DMS 273 treated with DMSO at 0.1 percent for 48 hours (cell line): ENCODE data around the gene MSI2.
A peak's percentile ranks its signal among the peaks of the same experiment; 100 is the strongest.
"Not testable (repeated sequence)": the region's sequence is repeated elsewhere in the genome, so short reads cannot be mapped to it uniquely, and the experiment has no call there.

ENCODE experiments used
- DNase-seq: peaks from one replicate; lab custom pipeline; 2025; lab: John Stamatoyannopoulos, UW

MSI2 gene

DNA sequence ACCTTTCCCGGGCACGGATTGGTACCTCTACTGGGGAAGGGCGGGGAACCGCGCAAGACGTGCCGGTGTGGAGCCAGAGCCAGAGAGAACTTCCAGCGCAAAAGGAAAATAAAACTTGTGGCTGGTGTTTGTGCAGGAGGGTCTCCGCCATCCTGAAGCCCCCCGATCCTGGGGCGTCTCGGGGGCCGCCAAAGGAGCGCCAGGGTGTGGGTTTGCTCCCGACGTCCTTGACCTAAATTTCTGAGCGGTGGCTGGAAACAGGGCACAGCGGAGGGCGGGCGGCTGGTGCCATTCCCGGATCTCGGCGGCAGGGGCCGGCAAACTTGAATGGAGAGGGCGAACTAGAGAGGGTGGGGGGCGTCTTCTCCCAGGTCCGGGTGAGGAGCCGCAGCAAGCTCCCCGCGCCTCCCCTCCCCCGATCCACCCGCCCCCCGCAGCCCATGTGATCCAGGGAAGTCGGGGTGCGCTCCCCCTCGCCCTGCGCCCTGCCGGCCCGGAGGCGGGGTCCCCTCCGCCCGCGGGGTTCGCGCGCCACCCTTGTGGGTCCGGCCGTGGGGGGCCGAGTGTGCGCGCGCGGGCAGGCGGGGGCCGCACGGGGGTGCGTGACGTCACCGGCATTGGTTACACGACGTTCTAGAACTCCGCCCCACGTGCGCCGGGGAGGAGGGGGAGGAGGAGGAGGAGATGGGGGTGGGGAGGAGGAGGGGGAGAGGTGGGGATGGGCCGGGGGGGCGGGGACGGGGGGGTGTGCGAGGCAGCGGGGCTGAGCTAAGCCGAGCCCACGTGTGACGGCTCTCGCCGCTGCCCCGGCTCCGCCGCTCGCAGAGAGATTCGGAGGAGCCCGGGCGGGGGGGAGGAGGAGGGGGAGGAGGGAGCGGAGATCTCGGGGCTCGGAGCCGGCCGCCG is at the start of gene MSI2:
MSI2 (plus strand) TSS at position 748 of the 906 bp plus-strand sequence. CDS start 220 bp downstream, outside the sequence.
- DNase-seq: peak; percentile 42

- DNase-seq: no peak
These were observed 49.4 kb upstream of the MSI2 start for GRCh38 chr17:57206928-57207327.

- DNase-seq: no peak
These were observed 48.9 kb upstream of the MSI2 start for GRCh38 chr17:57207396-57207795.

GRCh38 chr17:57210224-57210553 is 46.1 kb upstream of the MSI2 start:
- no peak for DNase-seq

DNA sequence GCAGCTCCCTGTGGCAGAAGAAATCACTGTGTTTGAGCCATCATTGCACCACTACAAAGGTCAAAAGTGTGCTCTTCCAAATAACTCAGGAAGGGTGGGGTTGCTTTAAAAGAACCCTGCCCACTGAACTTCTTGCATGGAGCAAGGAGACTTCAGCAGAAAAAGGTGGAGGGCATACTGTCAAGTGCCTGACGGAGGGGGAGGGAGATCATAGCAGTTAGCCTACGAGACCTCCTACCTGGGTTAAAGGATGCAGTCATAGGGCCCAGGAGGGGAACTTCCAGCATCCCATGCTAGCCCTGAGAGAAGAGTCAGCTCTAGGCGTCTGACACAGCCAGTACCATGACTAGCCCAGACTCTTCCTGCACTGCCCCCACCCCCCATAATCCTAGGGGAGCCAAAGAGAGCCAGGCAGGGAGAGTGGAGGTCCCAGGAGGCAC is 45.3 kb upstream of the MSI2 start:
- DNase-seq: no peak

DNA sequence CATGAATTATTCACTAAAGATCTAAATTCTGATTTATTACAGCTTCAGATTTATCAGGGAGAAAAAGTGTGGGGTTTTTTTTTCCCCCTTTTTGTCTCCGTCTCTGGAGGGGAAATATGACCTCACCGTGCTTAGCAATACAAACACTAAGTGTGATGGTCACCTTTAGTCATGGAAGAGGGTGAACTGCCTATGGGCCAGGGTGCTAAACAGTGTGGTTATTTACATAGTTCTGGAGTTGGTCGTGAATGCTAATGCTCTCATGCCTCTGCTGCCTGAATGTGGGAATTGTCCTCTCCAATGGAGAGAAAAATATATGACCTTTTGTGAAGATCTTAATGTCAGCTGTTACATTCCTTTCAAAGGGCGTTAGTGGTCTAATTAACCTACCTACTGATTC is 44.8 kb upstream of the MSI2 start:
- no peak for DNase-seq

GRCh38 chr17:57213180-57213825 is 43.0 kb upstream of the MSI2 start:
- no peak for DNase-seq

DNA sequence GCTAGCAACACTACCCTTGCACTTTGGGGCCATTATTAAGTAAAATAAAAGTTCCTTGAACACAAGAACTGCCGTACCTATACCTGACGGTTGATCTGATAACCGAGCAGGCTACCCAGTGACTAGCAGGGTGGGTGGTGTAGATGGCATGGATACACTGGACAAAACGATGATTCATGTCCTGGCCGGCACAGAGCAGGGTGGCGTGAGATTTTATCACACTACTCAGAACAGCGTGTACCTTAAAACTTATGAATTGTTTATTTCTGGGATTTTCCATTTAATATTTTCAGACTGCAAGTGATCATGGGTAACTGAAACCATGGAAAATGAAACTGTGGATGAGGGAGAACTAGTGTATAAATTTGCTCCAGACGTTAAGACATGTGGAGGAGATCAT is 41.0 kb upstream of the MSI2 start:
- no peak for DNase-seq

- DNase-seq: no peak
These were observed 34.7 kb upstream of the MSI2 start for GRCh38 chr17:57221366-57222350.

DNA sequence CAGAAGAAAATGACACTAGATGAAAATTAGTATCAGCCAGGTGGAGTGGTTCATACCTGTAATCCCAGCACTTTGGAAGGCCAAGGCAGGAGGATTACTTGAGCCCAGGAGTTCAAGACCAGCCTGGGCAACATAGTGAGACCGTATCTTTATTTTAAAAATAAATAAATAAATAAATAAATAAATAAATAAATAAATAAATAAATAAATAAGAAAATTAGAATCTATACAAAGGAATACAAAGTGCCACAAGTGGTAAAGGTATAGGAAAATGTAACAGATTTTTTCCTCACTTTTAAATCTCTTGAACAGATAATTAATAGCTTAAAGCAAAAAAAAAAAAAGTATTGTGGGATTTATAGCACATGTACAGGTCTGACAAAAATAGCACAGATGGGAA is 33.9 kb upstream of the MSI2 start:
- DNase-seq: not testable (repeated sequence)

DNA sequence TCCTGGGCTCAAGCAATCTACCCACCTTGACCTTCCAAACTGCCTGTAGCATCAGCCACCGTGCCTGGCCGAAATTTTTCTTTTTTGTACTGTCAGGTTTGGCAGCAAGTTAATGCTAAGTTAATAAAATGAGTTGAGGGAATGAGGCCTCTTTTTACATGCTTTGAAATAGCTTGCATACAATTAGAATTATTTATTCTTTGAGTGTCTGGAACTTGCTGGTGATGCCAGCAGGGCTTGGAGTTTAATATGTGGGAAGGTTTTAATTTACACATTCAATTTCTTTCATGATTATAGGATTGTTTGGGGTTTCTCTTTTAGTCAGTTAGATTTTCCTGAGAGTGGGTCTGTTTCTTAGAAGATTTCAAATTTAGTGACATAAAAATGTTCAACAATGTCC is 31.2 kb upstream of the MSI2 start:
- no peak for DNase-seq

DNA sequence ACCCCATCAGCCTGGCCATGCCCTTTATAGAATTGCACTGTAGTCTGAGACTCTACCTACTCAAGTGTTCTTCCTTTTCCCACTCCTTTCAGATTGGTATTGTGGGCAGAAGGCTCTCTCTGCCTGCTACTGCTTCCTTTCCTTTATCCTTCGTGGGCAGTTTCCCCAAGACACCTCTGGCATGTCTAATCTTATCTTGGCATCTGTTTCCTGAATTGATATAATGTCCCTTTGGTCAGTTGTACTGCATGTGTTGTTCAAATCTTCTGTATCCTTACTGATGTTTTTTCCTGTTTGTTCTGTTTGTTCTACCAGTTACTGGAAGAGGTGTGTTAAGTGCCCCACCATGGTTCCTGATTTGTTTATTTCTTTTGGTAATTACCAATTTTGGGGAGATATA is 29.5 kb upstream of the MSI2 start:
- no peak for DNase-seq

DNA sequence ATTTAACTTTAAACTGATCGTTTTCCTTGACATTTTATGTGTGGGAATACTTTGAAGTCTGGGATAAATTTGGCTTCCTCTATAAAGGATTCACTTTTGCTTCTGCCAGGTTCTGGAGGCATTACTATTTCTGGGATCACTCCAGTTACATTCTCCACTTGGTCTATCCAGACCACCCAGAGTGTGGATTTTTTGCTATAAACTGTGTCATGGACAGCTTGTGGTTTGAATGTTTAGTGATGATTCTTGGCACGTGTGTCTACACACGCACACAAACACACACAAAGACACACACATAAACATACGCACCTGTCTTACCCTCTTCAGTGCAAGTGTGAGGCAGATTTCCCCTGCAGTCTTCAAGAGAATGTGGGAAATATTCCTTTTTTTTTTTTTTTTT is 27.4 kb upstream of the MSI2 start:
- no peak for DNase-seq

- peak; percentile 24 for DNase-seq
These were observed 22.1 kb upstream of the MSI2 start for GRCh38 chr17:57234061-57234738.

GRCh38 chr17:57234739-57235092 is 21.6 kb upstream of the MSI2 start:
- DNase-seq: no peak

DNA sequence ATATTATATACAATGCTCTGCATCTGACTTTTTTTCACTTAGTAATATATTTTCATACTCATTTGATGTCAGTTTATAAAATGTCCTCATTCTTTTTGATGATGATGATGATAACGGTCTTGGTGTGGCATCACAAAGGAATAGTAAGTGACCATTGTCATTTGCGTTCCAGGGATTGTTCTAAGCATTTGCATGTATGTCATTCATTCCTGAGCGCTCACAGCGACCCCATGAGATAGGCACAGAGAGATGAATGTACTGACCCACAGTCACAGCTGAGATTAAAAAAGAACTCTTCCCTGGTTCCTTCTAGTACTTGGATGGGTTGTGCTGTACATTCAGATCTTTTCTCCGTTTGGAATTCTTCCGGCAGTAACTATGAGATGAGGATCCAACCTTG is 21.2 kb upstream of the MSI2 start:
- no peak for DNase-seq

- DNase-seq: no peak
These were observed 19.5 kb upstream of the MSI2 start for GRCh38 chr17:57236686-57237299.

- no peak for DNase-seq
These were observed 15.7 kb upstream of the MSI2 start for GRCh38 chr17:57240648-57241047.

- no peak for DNase-seq
These were observed 14.2 kb upstream of the MSI2 start for GRCh38 chr17:57242148-57242547.

DNA sequence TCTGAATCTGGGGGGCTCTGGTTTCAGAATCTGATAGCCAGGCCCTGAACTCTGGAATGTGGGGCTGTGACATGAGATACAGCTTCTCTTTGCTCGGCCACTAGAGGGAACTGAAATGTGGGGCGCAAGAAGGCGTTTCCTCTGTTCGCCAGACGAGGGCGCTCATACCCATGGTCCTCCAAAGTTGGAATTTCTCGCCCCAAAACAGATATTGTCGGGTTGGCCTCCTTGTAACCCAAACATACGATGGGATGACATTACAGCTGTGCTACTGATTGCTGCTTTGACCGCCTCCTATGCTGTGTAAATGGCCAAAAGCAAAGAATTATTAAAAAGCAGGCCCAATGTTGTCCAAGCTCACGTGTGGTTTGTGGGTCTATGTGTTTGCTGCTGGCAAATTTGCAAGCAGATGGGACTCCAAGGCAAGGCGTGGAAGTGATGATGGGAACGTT is 13.1 kb upstream of the MSI2 start:
- DNase-seq: peak; percentile 27

- no peak for DNase-seq
These were observed 10.5 kb upstream of the MSI2 start for GRCh38 chr17:57245786-57246185.
